BLaER1 (cell line): ENCODE data around the gene RPL3.

Experiments
- H3K27ac ChIP-seq: shearing (Covaris generic); formaldehyde crosslinking; 2 replicates; pipeline ENCODE4 v1.8.1; 2022
- H3K27me3 ChIP-seq: shearing (Covaris generic); formaldehyde crosslinking; 2 replicates; pipeline ENCODE4 v1.8.1; 2022
- H3K36me3 ChIP-seq: shearing (Covaris generic); formaldehyde crosslinking; 2 replicates; pipeline ENCODE4 v1.8.1; 2022
- H3K4me1 ChIP-seq: shearing (Covaris generic); formaldehyde crosslinking; 2 replicates; pipeline ENCODE4 v1.8.1; 2022
- H3K4me2 ChIP-seq: shearing (Covaris generic); formaldehyde crosslinking; 2 replicates; pipeline ENCODE4 v1.8.1; 2022
- H3K4me3 ChIP-seq: shearing (Covaris generic); formaldehyde crosslinking; 2 replicates; pipeline ENCODE4 v1.8.1; 2022
- H3K9ac ChIP-seq: shearing (Covaris generic); formaldehyde crosslinking; 2 replicates; pipeline ENCODE4 v1.8.1; 2022
- H3K9me3 ChIP-seq: shearing (Covaris generic); formaldehyde crosslinking; 2 replicates; pipeline ENCODE4 v1.8.1; 2022
- H4K20me1 ChIP-seq: shearing (Covaris generic); formaldehyde crosslinking; 2 replicates; pipeline ENCODE4 v1.8.1; 2022
- Cebpa-rat ChIP-seq: shearing (Covaris generic); IDR thresholded peaks from 2 replicates; pipeline ENCODE4 v1.8.1; 2022

The RPL3 gene

GRCh38 chr22:39294571-39295468, 24.6 kb downstream of the RPL3 start:
- Histone ChIP-seq H3K36me3 (no peaks in the 10 kb centered on the region), H4K20me1 (no peaks in the 10 kb centered on the region), H3K4me2 (no peak overlapping the region), H3K27me3 (no peaks in the 10 kb centered on the region), H3K9me3 (no peaks in the 10 kb centered on the region), H3K9ac (no peak overlapping the region), H3K4me1 (peaks cover 30% of the 10 kb centered on the region), H3K4me3 (no peak overlapping the region), H3K27ac (no peak overlapping the region)
- TF ChIP-seq Cebpa-rat, result no peak

- H3K27me3 ChIP-seq, result no peaks in the 10 kb centered on the region
- no peak overlapping the region for H3K27ac ChIP-seq
- peaks cover 23% of the 10 kb centered on the region for H3K4me1 ChIP-seq
- no peaks in the 10 kb centered on the region for H3K9me3 ChIP-seq
- H3K4me3 ChIP-seq, result no peak overlapping the region
- H3K4me2 ChIP-seq, result no peak overlapping the region
- no peaks in the 10 kb centered on the region for H4K20me1 ChIP-seq
- no peaks in the 10 kb centered on the region for H3K36me3 ChIP-seq
- no peak overlapping the region for H3K9ac ChIP-seq
- TF ChIP-seq Cebpa-rat, result no peak
Observed at GRCh38 chr22:39293766-39294368, 25.6 kb downstream of the RPL3 start.

- peaks cover 14% of the 10 kb centered on the region for H3K4me1 ChIP-seq
- TF ChIP-seq Cebpa-rat, result no peak
Observed at GRCh38 chr22:39292561-39293074, 26.8 kb downstream of the RPL3 start.

GRCh38 chr22:39292031-39292462, 27.4 kb downstream of the RPL3 start:
- no peaks in the 10 kb centered on the region for H3K36me3 ChIP-seq
- no peak for TF ChIP-seq Cebpa-rat
- H3K9me3 ChIP-seq, result no peaks in the 10 kb centered on the region
- H4K20me1 ChIP-seq, result no peaks in the 10 kb centered on the region
- no peak overlapping the region for H3K27ac ChIP-seq
- peaks cover 9% of the 10 kb centered on the region for H3K4me1 ChIP-seq
- H3K27me3 ChIP-seq, result no peaks in the 10 kb centered on the region
- no peak overlapping the region for H3K4me2 ChIP-seq
- H3K4me3 ChIP-seq, result no peak overlapping the region
- no peak overlapping the region for H3K9ac ChIP-seq

More at GRCh38 chr22:39292561-39293074, 26.8 kb downstream of the RPL3 start:
- no peak overlapping the region for H3K27ac ChIP-seq
- no peaks in the 10 kb centered on the region for H4K20me1 ChIP-seq
- no peak overlapping the region for H3K4me2 ChIP-seq
- no peak overlapping the region for H3K4me3 ChIP-seq
- H3K36me3 ChIP-seq, result no peaks in the 10 kb centered on the region
- no peaks in the 10 kb centered on the region for H3K9me3 ChIP-seq
- H3K9ac ChIP-seq, result no peak overlapping the region
- no peaks in the 10 kb centered on the region for H3K27me3 ChIP-seq

DNA sequence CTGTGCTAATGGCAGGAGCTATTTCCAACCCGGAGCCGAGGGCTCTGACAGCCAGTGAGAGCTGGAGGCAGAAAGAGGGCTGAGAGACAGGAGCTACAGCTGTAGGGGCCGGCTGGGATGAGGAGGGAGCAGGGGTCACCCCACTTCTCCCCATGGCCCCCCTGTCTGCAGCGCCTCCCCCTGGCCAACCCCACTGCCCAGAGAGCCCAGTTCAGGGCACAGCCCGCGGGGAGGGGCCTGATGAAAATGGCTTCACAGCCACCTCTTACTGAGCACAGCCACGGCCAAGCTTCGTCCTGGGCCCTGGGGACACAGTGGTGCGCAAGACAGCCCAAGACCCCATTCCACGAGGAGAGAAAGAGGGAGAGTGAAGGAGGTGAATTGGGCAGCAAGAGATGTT, 27.9 kb downstream of the RPL3 start:
- no peak overlapping the region for H3K27ac ChIP-seq

GRCh38 chr22:39290724-39291161, 28.7 kb downstream of the RPL3 start:
- no peak overlapping the region for H3K27ac ChIP-seq
- H4K20me1 ChIP-seq, result no peaks in the 10 kb centered on the region
- H3K4me1 ChIP-seq, result peaks cover 5% of the 10 kb centered on the region; the same call in 1 of the 2 replicates
- no peaks in the 10 kb centered on the region for H3K9me3 ChIP-seq
- no peak overlapping the region for H3K9ac ChIP-seq
- no peak for TF ChIP-seq Cebpa-rat
- no peaks in the 10 kb centered on the region for H3K36me3 ChIP-seq
- no peaks in the 10 kb centered on the region for H3K27me3 ChIP-seq
- no peak overlapping the region for H3K4me3 ChIP-seq
- H3K4me2 ChIP-seq, result no peak overlapping the region

More for the DNA sequence above, 27.9 kb downstream of the RPL3 start:
- H3K4me2 ChIP-seq, result no peak overlapping the region
- no peak overlapping the region for H3K9ac ChIP-seq
- no peaks in the 10 kb centered on the region for H3K9me3 ChIP-seq
- no peak overlapping the region for H3K4me3 ChIP-seq
- H3K36me3 ChIP-seq, result no peaks in the 10 kb centered on the region
- no peaks in the 10 kb centered on the region for H4K20me1 ChIP-seq
- no peaks in the 10 kb centered on the region for H3K27me3 ChIP-seq
- H3K4me1 ChIP-seq, result peaks cover 5% of the 10 kb centered on the region; the same call in 1 of the 2 replicates
- no peak for TF ChIP-seq Cebpa-rat

GRCh38 chr22:39289975-39290720, 29.3 kb downstream of the RPL3 start:
- Histone ChIP-seq H3K9ac (no peak overlapping the region), H3K36me3 (no peaks in the 10 kb centered on the region), H3K4me1 (peaks cover 5% of the 10 kb centered on the region; the same call in 1 of the 2 replicates), H3K27ac (no peak overlapping the region), H3K4me2 (no peak overlapping the region), H3K4me3 (no peak overlapping the region), H3K9me3 (0 out of 2 replicates have a peak, but pooled peaks cover 2% of the 10 kb centered on the region), H4K20me1 (no peaks in the 10 kb centered on the region), H3K27me3 (no peaks in the 10 kb centered on the region)
- no peak for TF ChIP-seq Cebpa-rat

- Histone ChIP-seq H3K4me1 (peaks cover 5% of the 10 kb centered on the region; the same call in 1 of the 2 replicates), H3K27ac (no peak overlapping the region), H3K9me3 (peaks cover 6% of the 10 kb centered on the region; the same call in 1 of the 2 replicates), H3K36me3 (no peaks in the 10 kb centered on the region), H3K4me3 (no peak overlapping the region), H3K4me2 (no peak overlapping the region), H3K27me3 (no peaks in the 10 kb centered on the region), H3K9ac (no peak overlapping the region), H4K20me1 (no peaks in the 10 kb centered on the region)
- TF ChIP-seq Cebpa-rat, result no peak
Observed at GRCh38 chr22:39289533-39289932, 29.9 kb downstream of the RPL3 start.

DNA sequence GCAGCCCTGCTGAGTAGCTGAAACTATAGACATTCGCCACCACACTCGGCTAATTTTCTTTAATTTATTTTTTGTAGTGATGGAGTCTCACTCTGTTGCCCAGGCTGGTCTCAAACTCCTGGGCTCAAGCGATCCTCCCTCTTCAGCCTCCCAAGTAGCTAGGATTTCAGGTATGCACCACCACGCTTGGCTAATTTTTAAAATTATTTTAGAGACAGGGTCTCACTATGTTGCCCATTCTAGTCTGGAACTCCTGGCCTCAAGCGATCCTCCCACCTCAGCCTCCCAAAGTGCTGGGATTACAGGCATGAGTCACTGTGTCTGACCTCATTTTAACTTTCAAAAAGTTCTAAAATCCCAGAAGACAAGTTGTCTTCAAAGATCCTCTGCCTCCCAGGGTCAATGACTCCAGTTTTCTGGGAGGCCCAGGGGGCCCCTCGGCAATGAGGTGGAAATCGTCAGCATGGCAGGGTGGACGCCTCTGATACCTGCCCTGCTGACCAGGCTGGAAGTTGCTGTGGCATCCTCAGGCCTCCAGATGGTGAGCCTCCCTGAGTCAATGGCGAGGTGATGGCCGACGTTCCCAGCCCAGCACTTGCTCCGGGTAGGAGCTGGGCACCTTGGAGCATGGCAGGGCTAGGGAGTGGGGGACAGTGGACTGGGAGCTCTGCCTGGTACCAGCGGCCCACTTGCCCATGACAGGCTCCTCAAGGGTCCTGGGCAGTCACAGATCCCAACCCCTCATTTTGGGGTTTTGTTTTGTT, 31.1 kb downstream of the RPL3 start:
- Histone ChIP-seq H3K9me3 (peaks cover 6% of the 10 kb centered on the region; the same call in 1 of the 2 replicates), H3K27ac (no peak overlapping the region), H3K4me1 (peaks cover 5% of the 10 kb centered on the region; the same call in 1 of the 2 replicates), H3K4me3 (no peak overlapping the region), H3K27me3 (no peaks in the 10 kb centered on the region), H3K36me3 (no peaks in the 10 kb centered on the region), H3K9ac (no peak overlapping the region), H3K4me2 (no peak overlapping the region), H4K20me1 (no peaks in the 10 kb centered on the region)
- TF ChIP-seq Cebpa-rat, result no peak
